ENCODE measurements around the gene JDP2.

The JDP2 gene

DNA sequence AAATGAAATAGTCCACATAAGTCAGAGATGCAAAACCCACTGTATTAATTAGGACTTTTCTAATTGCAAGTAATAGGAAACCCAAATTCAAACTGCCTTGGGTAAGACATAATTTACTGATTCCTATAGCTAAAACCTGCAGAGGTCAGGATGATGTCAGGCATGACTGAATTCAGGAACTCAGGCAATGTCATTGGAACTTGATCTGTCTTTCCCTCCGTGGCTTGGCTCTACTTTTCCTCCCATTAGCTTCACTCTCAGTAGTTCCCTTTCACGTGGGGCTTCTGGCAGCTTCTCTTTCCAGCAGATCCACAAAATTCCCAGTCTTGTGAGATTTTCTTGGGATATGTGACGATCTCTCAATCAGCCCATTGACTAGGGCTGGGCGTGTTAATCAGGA lies 2.4 kb upstream of the JDP2 start:
- DNase-seq (ENCODE audit: insufficient read length, low spot score) (no peak), FAIRE-seq (no peak)
- no peak for TF ChIP-seq POLR2A (IDR thresholded peaks at IDR 0.05; ENCODE audit: low read depth, low read length)

GRCh38 chr14:75426332-75427125 lies 1.3 kb upstream of the JDP2 start:
- DNase-seq (ENCODE audit: insufficient read length, low spot score): no peak
- FAIRE-seq: no peak
- no peak for TF ChIP-seq POLR2A (IDR thresholded peaks at IDR 0.05; ENCODE audit: low read depth, low read length)

- FAIRE-seq (no peak), DNase-seq (ENCODE audit: insufficient read length, low spot score) (no peak)
- TF ChIP-seq POLR2A (IDR thresholded peaks at IDR 0.05; ENCODE audit: low read depth, low read length): no peak
Measured at GRCh38 chr14:75427126-75427481, 718 bp upstream of the JDP2 start.

GRCh38 chr14:75428230-75429104 lies 645 bp downstream of the JDP2 start:
- no peak for FAIRE-seq
- no peak for TF ChIP-seq POLR2A (IDR thresholded peaks at IDR 0.05; ENCODE audit: low read depth, low read length)
- DNase-seq (ENCODE audit: insufficient read length, low spot score): peak; percentile 35

DNA sequence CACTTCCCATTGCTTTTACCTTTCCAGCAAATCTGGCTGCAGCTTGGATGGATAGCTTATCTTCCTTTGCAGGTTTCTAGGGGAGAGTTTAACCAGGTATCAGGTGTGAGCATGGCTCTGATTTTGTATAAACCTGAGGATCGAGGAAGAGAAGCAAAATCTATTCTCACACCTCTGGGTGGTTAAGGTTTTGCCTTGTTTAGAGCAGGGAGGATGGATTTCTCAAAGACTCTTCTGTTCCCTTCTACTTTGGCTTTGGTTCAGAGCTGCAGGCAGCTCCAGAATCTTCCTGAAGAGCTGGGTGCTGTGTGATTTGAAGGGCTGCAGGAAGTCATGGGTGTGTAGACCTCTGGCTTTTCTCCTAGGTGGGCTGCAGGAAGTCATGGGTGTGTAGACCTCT lies 1.7 kb downstream of the JDP2 start:
- TF ChIP-seq POLR2A (IDR thresholded peaks at IDR 0.05; ENCODE audit: low read depth, low read length): no peak
- no peak for DNase-seq (ENCODE audit: insufficient read length, low spot score)
- FAIRE-seq: no peak

DNA sequence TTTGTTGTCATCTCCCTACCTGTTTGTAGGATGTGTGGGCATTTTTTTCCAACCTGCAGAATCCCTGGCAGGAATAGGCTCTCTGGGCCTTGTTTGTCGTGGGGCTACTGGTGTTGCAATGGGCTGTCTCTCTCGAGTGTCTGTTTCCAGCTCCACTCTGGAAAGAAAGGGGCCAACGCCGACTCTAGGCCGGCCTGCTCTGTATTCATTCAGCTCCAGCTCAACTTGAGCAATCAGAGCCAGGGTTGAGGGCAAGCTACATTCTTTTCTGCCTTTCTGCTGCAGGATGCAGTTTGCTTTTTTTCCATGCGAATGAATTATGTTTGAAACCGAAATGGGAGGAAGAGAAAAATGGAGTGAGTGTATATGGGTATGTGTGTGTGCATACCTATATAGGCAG lies 2.3 kb downstream of the JDP2 start:
- no peak for FAIRE-seq
- DNase-seq (ENCODE audit: insufficient read length, low spot score): no peak
- TF ChIP-seq POLR2A (IDR thresholded peaks at IDR 0.05; ENCODE audit: low read depth, low read length): no peak

- no peak for TF ChIP-seq POLR2A (IDR thresholded peaks at IDR 0.05; ENCODE audit: low read depth, low read length)
- DNase-seq (ENCODE audit: insufficient read length, low spot score) (no peak), FAIRE-seq (no peak)
Measured at GRCh38 chr14:75430526-75430925, 2.7 kb downstream of the JDP2 start.

GRCh38 chr14:75430976-75431375 lies 3.2 kb downstream of the JDP2 start:
- no peak for TF ChIP-seq POLR2A (IDR thresholded peaks at IDR 0.05; ENCODE audit: low read depth, low read length)
- FAIRE-seq: no peak
- DNase-seq (ENCODE audit: insufficient read length, low spot score): no peak

- DNase-seq (ENCODE audit: insufficient read length, low spot score) (no peak), FAIRE-seq (no peak)
- no peak for TF ChIP-seq POLR2A (IDR thresholded peaks at IDR 0.05; ENCODE audit: low read depth, low read length)
Measured at GRCh38 chr14:75431827-75432226, 4.0 kb downstream of the JDP2 start.

DNA sequence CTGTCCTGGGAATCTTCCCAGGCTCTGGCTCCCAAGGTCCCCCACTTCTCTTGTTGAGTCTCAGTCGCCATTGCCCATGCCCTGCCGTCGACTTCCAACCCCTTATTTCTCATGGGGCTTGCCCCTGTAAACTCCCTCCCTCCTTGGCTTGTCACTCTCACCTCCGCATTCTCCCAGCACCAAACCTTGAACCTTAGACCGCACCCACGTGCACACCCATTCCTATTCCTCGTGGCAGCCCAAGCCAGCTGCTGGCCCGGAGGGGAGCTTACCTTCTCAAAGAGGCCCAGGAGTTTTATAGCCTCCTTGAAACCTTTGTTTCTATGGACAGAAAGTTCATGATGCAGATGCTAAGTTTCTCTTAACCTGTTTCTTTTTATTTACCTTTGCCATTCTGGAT lies 4.6 kb downstream of the JDP2 start:
- no peak for TF ChIP-seq POLR2A (IDR thresholded peaks at IDR 0.05; ENCODE audit: low read depth, low read length)

GRCh38 chr14:75433631-75434071 lies 5.8 kb downstream of the JDP2 start:
- no peak for TF ChIP-seq POLR2A (IDR thresholded peaks at IDR 0.05; ENCODE audit: low read depth, low read length)
- FAIRE-seq (no peak), DNase-seq (ENCODE audit: insufficient read length, low spot score) (no peak)

More for the DNA sequence above, 4.6 kb downstream of the JDP2 start:
- DNase-seq (ENCODE audit: insufficient read length, low spot score): no peak
- no peak for FAIRE-seq

GRCh38 chr14:75434138-75434889 lies 6.5 kb downstream of the JDP2 start:
- DNase-seq (ENCODE audit: insufficient read length, low spot score) (no peak), FAIRE-seq (no peak)
- no peak for TF ChIP-seq POLR2A (IDR thresholded peaks at IDR 0.05; ENCODE audit: low read depth, low read length)

- no peak for TF ChIP-seq POLR2A (IDR thresholded peaks at IDR 0.05; ENCODE audit: low read depth, low read length)
- DNase-seq (ENCODE audit: insufficient read length, low spot score) (no peak), FAIRE-seq (no peak)
Measured at GRCh38 chr14:75434890-75435248, 7.0 kb downstream of the JDP2 start.

GRCh38 chr14:75435473-75435872 lies 7.7 kb downstream of the JDP2 start:
- no peak for DNase-seq (ENCODE audit: insufficient read length, low spot score)
- no peak for TF ChIP-seq POLR2A (IDR thresholded peaks at IDR 0.05; ENCODE audit: low read depth, low read length)
- FAIRE-seq: no peak
